Stimulated activated CD4-positive, alpha-beta T cell treated with anti-CD3 and anti-CD28 coated beads, Interleukin-2, amount 100 ng/mL, for 48 hours (primary cell): ENCODE data around the gene ARHGAP29.
"Not testable (repeated sequence)": the region's sequence is repeated elsewhere in the genome, so short reads cannot be mapped to it uniquely, and the experiment has no call there.

Source experiments
- DNase-seq, 2 donors: peaks; one replicate each; pipeline ENCODE4 v3.0.0-alpha.2; 2020

ARHGAP29 gene

GRCh38 chr1:94164121-94164520 lies 73.3 kb downstream of the ARHGAP29 start:
- DNase-seq, result not testable (repeated sequence)

- not testable (repeated sequence) for DNase-seq
Observed at GRCh38 chr1:94163249-94163648, 74.1 kb downstream of the ARHGAP29 start.

GRCh38 chr1:94160811-94161210 lies 76.6 kb downstream of the ARHGAP29 start:
- no peak for DNase-seq

GRCh38 chr1:94156096-94156625 lies 81.2 kb downstream of the ARHGAP29 start:
- no peak for DNase-seq

GRCh38 chr1:94154989-94155388 lies 82.4 kb downstream of the ARHGAP29 start:
- DNase-seq, result no peak

- no peak for DNase-seq
Observed at GRCh38 chr1:94153133-94153532, 84.3 kb downstream of the ARHGAP29 start.

GRCh38 chr1:94149166-94149565 lies 88.2 kb downstream of the ARHGAP29 start:
- DNase-seq, result not testable (repeated sequence)

GRCh38 chr1:94146273-94146672 lies 91.1 kb downstream of the ARHGAP29 start:
- no peak for DNase-seq

GRCh38 chr1:94144836-94145235 lies 92.5 kb downstream of the ARHGAP29 start:
- DNase-seq, result no peak

GRCh38 chr1:94143809-94144176 lies 93.6 kb downstream of the ARHGAP29 start:
- no peak for DNase-seq

GRCh38 chr1:94143173-94143808 lies 94.1 kb downstream of the ARHGAP29 start:
- no peak for DNase-seq

- DNase-seq, result no peak
Observed at GRCh38 chr1:94142583-94142982, 94.8 kb downstream of the ARHGAP29 start.

GRCh38 chr1:94142022-94142421 lies 95.4 kb downstream of the ARHGAP29 start:
- DNase-seq, result no peak

GRCh38 chr1:94132111-94132510 lies 105.3 kb downstream of the ARHGAP29 start:
- DNase-seq, result no peak

GRCh38 chr1:94130851-94131595 lies 106.4 kb downstream of the ARHGAP29 start:
- no peak for DNase-seq

GRCh38 chr1:94126651-94127050 lies 110.7 kb downstream of the ARHGAP29 start:
- DNase-seq, result no peak

GRCh38 chr1:94125551-94126514 lies 111.6 kb downstream of the ARHGAP29 start:
- no peak for DNase-seq

GRCh38 chr1:94124538-94124937 lies 112.8 kb downstream of the ARHGAP29 start:
- no peak for DNase-seq

- DNase-seq, result no peak
Observed at GRCh38 chr1:94122201-94122970, 115.0 kb downstream of the ARHGAP29 start.
